Measurements from ENCODE around the gene GALNTL6. TPM values are rescaled to one million over a fixed set of nuclear protein-coding genes. Genes with fewer than 3 reads are reported as not detected.

The GALNTL6 gene
- total and polyA plus RNA-seq, 9 of the 15 experiments (the other 6 are each of a cell fraction or from before 2014, with no cell fraction given): 0.18 to 0.50 (median 0.29) TPM

DNA sequence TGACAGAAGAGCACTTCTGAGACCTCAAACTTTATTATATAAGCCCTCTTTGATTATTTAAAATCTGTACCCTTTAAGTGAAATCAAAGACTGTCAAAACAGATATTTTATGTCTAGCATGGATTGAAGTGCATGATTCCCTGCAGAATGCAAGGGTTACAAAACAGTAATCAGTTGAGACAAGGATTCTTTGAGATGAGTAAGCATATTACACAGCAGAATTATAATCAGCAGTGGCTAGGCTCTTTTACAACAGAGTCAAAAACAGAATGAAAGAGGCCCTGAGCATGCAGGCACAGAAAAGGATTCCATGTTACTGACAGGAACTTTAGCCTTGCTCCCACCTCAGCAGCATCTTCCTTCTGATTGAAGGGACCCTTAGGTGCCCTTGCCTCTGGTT, 867.5 kb downstream of the GALNTL6 start (continued):
- TF ChIP-seq ZZZ3 (IDR thresholded peaks at IDR 0.05) (no peak), MTA2 (IDR thresholded peaks at IDR 0.05; ENCODE audit: low read depth) (no peak)

DNA sequence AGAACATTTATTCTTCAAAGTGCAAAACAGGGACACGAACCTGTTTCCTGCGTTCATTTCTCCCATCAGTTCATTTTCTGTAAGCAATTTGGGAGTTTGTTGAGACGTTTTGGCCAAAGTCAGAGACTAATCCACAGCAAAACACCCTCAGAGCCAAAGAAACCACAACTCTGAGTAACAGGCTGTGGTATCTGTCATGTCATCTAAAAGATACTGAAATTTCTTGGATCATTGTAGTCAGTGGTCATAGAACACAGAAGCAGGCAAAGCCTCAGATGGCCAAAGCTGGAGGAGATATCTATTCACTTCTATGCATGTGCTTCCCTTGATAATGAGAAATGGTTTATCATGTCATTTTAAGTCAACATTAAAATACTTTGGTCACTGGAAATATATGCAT, 869.8 kb downstream of the GALNTL6 start:
- TF ChIP-seq HCFC1 (IDR thresholded peaks at IDR 0.05; ENCODE audit: low read depth, low read length): no peak
- no peak for TF ChIP-seq BHLHE40 (IDR thresholded peaks at IDR 0.05; ENCODE audit: low read length)
- no peak for TF ChIP-seq TBL1XR1 (IDR thresholded peaks at IDR 0.05; ENCODE audit: low read length in 2 of 2)
- no peak for TF ChIP-seq FOXA3 (CRISPR knock-in tag; conservative IDR thresholded peaks at IDR 0.05 in 1 of 2, IDR thresholded peaks at IDR 0.05 in 1 of 2)
- TF ChIP-seq SIX5 (IDR thresholded peaks at IDR 0.05; ENCODE audit: borderline replicate concordance in 1 of 2, insufficient read depth in 1 of 2, low read depth in 1 of 2, low read length in 2 of 2): no peak
- no peak for TF ChIP-seq SETDB1 (IDR thresholded peaks at IDR 0.05; ENCODE audit: low read length)
- TF ChIP-seq NR1H2 (CRISPR knock-in tag; IDR thresholded peaks at IDR 0.05): no peak
- no peak for TF ChIP-seq ZNF124 (CRISPR knock-in tag; IDR thresholded peaks at IDR 0.05)
- no peak for TF ChIP-seq HDAC6 (IDR thresholded peaks at IDR 0.05; ENCODE audit: low read depth, low read length)
- TF ChIP-seq RCOR1 (IDR thresholded peaks at IDR 0.05; ENCODE audit: borderline replicate concordance in 1 of 2, low read depth in 2 of 2, low read length in 2 of 2): no peak
- no peak for TF ChIP-seq CAMTA2 (CRISPR knock-in tag; conservative IDR thresholded peaks at IDR 0.05)
- no peak for TF ChIP-seq TGIF2 (CRISPR knock-in tag; IDR thresholded peaks at IDR 0.05)
- TF ChIP-seq, protein P1, sequence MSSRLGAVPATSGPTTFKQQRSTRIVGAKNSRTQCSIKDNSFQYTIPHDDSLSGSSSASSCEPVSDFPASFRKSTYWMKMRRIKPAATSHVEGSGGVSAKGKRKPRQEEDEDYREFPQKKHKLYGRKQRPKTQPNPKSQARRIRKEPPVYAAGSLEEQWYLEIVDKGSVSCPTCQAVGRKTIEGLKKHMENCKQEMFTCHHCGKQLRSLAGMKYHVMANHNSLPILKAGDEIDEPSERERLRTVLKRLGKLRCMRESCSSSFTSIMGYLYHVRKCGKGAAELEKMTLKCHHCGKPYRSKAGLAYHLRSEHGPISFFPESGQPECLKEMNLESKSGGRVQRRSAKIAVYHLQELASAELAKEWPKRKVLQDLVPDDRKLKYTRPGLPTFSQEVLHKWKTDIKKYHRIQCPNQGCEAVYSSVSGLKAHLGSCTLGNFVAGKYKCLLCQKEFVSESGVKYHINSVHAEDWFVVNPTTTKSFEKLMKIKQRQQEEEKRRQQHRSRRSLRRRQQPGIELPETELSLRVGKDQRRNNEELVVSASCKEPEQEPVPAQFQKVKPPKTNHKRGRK (tag; IDR thresholded peaks at IDR 0.05): no peak
- TF ChIP-seq DACH1 (IDR thresholded peaks at IDR 0.05; ENCODE audit: partially characterized antibody): no peak
- Histone ChIP-seq H3K4me2 (ENCODE audit: insufficient read depth, low read length) (no peak overlapping the region), H2AFZ (ENCODE audit: low read depth, low read length) (no peak overlapping the region), H3K27ac (ENCODE audit: extremely low read depth, low read depth, low read length) (no peak overlapping the region), H3K4me1 (replicated peaks in 1 of 2; ENCODE audit: control insufficient read depth in 2 of 2, insufficient read depth in 2 of 2, low read length in 2 of 2) (no peaks in the 10 kb centered on the region), H3K36me3 (ENCODE audit: control insufficient read depth, insufficient read depth, low read length) (no peaks in the 10 kb centered on the region), H3K9me3 (replicated peaks; ENCODE audit: control insufficient read depth, insufficient read depth, low read depth, low read length) (no peaks in the 10 kb centered on the region; the same call in 1 of the 2 replicates), H3K9me1 (ENCODE audit: control insufficient read depth, insufficient read depth, low read length) (no peaks in the 10 kb centered on the region), H4K20me1 (replicated peaks; ENCODE audit: control insufficient read depth, insufficient read depth, low read length) (no peaks in the 10 kb centered on the region), H3K9ac (ENCODE audit: insufficient read depth in 1 of 2, low read depth in 2 of 2, low read length in 2 of 2) (no peak overlapping the region), H3K4me3 (no peak overlapping the region), H3K79me2 (ENCODE audit: control insufficient read depth, insufficient read depth, low read length) (no peaks in the 10 kb centered on the region), H3K27me3 (ENCODE audit: control insufficient read depth in 2 of 2, insufficient read depth in 2 of 2, low read length in 2 of 2) (no peaks in the 10 kb centered on the region)
- ChIA-PET CTCF (ENCODE audit: low intra/inter-chr PET ratio) (no interaction called here), POLR2A (no interaction called here)
- no peak for DNase-seq (ENCODE audit: extremely low read depth in 1 of 4, low spot score in 3 of 4)
- 3% methylated on average over 3 of the region's 3 CpGs for WGBS (ENCODE audit: insufficient coverage, low coverage, missing lambda C conversion rate)
- no peak for ATAC-seq
- in situ Hi-C loops (cut with MboI): no loop called here
- BruUV-seq (replicated peaks): no TSS peak
- FAIRE-seq: no peak
- intact Hi-C loops (cut with micrococcal nuclease): no loop called here

Data from K562 (cell line).